ENCODE measurements around the gene PTPRN.
"Not testable (repeated sequence)": the region's sequence is repeated elsewhere in the genome, so short reads cannot be mapped to it uniquely, and the experiment has no call there.

Gene PTPRN

GRCh38 chr2:219270055-219270372 is 39.2 kb downstream of the PTPRN start:
- H3K27me3 Mint-ChIP-seq = no peaks in the 10 kb centered on the region
- peaks cover 7% of the 10 kb centered on the region for H3K4me1 Mint-ChIP-seq
- H3K4me3 Mint-ChIP-seq = no peak overlapping the region
- no peak for ATAC-seq
- no peak for DNase-seq
- no peak overlapping the region for H3K27ac Mint-ChIP-seq
- H3K9me3 Mint-ChIP-seq = no peaks in the 10 kb centered on the region

GRCh38 chr2:219269362-219270054 is 39.7 kb downstream of the PTPRN start:
- Mint-ChIP-seq H3K4me3 (no peak overlapping the region), H3K4me1 (peaks cover 7% of the 10 kb centered on the region), H3K27me3 (no peaks in the 10 kb centered on the region), H3K9me3 (no peaks in the 10 kb centered on the region), H3K27ac (no peak overlapping the region)
- ATAC-seq (no peak), DNase-seq (no peak)

DNA sequence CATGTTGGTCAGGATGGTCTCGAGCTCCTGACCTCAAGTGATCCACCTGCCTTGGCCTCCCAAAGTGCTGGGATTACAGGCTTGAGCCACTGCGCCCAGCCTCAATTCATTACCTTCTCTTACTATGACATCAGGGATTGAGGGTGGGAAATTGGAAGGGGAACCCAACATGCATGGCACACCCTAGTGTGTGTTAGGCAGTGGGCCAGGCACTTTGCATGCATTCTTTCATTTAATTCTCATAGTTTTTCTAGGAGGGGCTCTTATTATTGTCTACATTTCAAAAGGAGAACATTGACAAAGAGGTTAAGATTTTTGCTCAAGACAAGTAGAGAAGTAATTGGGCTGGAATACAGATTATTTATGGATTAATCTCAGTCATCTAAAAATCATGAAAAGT is 40.9 kb downstream of the PTPRN start:
- no peaks in the 10 kb centered on the region for H3K9me3 Mint-ChIP-seq
- H3K27me3 Mint-ChIP-seq = no peaks in the 10 kb centered on the region
- ATAC-seq = no peak
- DNase-seq = no peak
- no peaks in the 10 kb centered on the region for H3K4me1 Mint-ChIP-seq
- no peak overlapping the region for H3K4me3 Mint-ChIP-seq
- peak overlapping the region in 1 of 2 donors; percentile 46 for H3K27ac Mint-ChIP-seq

DNA sequence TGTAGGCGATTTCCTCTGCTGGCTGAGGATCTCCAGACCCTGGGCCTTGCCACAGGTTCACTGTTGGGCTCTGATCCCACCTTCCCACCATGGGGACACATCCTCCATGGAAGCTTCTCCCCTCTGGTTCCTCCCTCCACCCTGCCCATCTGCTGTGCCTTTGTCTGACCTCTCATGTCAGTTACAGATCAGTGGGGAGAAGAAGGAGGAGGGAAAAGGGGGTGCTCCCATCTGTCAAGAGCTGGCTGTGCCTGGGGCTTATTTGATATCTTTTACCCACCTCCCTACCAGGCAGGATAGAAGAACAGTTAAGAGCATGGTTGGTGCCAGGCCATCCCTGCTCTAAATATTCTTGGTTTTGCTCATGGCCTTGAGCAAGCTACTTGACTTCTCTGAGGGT is 42.3 kb downstream of the PTPRN start:
- H3K27ac Mint-ChIP-seq = no peak overlapping the region

DNA sequence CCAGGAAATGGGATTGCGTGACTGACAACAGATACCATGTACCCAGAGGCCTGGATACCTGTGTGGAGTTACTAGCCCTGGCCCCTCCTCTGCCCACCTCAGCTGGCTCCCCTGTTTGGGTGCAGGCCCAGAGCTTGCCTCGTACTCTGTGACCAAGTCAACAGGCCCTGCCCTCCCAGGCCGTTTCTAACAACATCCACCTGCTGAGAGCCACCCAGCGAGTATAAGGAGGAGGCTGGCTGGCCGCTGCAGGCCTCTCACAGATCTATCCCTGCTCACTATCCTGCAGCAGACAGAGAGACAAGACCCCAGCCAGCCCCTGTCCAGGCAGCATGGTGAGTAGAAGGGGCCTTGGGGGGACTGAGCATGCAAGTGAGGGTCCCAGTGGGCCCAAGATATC is 43.0 kb downstream of the PTPRN start:
- H3K27ac Mint-ChIP-seq = peak overlapping the region in 1 of 2 donors; percentile 22
- peaks cover 8% of the 10 kb centered on the region for H3K4me1 Mint-ChIP-seq
- H3K4me3 Mint-ChIP-seq = no peak overlapping the region
- H3K27me3 Mint-ChIP-seq = no peaks in the 10 kb centered on the region
- ATAC-seq (no peak), DNase-seq (no peak)
- no peaks in the 10 kb centered on the region for H3K9me3 Mint-ChIP-seq

More for the DNA sequence above, 42.3 kb downstream of the PTPRN start:
- ATAC-seq (no peak), DNase-seq (no peak)
- no peak overlapping the region for H3K4me3 Mint-ChIP-seq
- H3K4me1 Mint-ChIP-seq = peaks cover 2% of the 10 kb centered on the region
- H3K27me3 Mint-ChIP-seq = no peaks in the 10 kb centered on the region
- H3K9me3 Mint-ChIP-seq = no peaks in the 10 kb centered on the region

- Mint-ChIP-seq H3K27ac (peak overlapping the region in 1 of 2 donors; percentile 64), H3K27me3 (no peaks in the 10 kb centered on the region), H3K4me3 (no peak overlapping the region), H3K9me3 (no peaks in the 10 kb centered on the region), H3K4me1 (peaks cover 21% of the 10 kb centered on the region)
- ATAC-seq (peak; percentile 43), DNase-seq (no peak)
These were observed 48.0 kb downstream of the PTPRN start for GRCh38 chr2:219261024-219261855.

DNA sequence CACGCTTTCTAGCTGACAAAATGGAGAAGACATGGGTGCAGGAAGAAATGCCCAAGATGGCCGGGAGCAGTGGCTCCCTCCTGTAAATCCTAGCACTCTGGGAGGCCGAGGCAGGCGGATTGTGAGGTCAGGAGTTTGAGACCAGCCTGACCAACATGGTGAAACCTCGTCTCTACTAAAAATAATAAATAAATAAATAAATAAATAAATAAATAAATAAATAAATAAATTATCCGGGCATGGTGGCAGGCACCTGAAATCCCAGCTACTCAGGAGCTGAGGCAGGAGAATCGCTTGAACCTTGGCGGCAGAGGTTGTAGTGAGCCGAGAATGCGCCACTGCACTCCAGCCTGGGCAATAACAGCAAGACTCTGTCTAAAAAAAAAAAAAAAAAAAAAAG is 50.3 kb downstream of the PTPRN start:
- not testable (repeated sequence) for H3K4me3 Mint-ChIP-seq, H3K27ac Mint-ChIP-seq, H3K27me3 Mint-ChIP-seq, H3K9me3 Mint-ChIP-seq, ATAC-seq, DNase-seq
- H3K4me1 Mint-ChIP-seq = peaks cover 37% of the 10 kb centered on the region

GRCh38 chr2:219254590-219255201 is 54.5 kb downstream of the PTPRN start:
- H3K27ac Mint-ChIP-seq = peak overlapping the region; percentile 93 to 95
- H3K27me3 Mint-ChIP-seq = no peaks in the 10 kb centered on the region
- no peaks in the 10 kb centered on the region for H3K9me3 Mint-ChIP-seq
- DNase-seq = peak in 1 of 2 donors; percentile 57
- peaks cover 52% of the 10 kb centered on the region for H3K4me1 Mint-ChIP-seq
- peak; percentile 56 for ATAC-seq
- H3K4me3 Mint-ChIP-seq = peak overlapping the region; percentile 71 to 84

DNA sequence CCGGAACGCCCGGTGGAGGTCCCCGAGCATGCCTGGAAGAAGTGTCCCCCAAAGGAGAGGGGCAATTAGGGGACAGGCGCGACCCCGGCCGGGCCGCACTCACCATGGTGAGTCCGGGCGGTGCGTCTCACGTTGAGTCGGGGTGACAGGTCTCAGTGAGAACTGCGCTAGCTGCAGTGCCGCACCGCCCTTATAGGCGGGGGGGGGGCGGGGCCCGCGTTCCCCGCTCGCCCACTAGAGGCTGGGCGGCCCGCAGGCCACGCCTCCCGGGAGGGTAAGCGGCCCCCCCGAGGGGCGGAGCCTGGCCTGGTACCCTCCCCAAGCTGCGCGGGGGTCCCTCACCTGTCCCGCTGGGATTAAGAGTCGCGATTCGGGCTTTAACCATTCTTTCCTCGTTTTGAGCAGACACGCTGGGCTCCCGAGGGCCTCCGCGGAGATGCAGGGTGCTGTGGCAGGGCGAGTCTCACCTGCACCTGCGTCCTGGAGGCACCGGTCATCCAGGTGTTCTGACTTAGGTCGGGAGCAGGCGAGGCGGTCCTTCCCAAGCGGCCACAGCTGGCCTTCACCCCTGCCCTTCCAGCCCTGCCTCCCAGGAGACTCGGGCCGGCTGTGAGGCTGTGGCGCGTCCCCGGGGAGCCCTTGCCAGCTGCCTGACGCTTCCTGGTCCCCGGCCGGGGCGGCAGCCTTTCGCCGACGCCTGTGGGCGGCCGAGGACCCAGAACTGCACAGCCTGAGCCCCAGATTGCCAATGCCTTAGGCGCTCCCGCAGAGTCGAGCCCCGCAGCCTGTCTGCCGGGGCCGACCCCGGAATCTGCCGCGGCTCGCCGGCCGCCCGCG is 55.2 kb downstream of the PTPRN start, which contains the start of gene TUBA4A:
Gene TUBA4A, minus strand, starts transcription at position 166 of the 837 bp plus-strand sequence. Its CDS starts 60 bp downstream, at position 106.
- Mint-ChIP-seq H3K4me3 (peak within 1 kb of the TSS; percentile 71 to 84), H3K27ac (peak within 1 kb of the TSS; percentile 95 to 97), H3K27me3 (no peaks in the 10 kb centered on the region), H3K9me3 (no peaks in the 10 kb centered on the region), H3K4me1 (peaks cover 59% of the 10 kb centered on the region)
- DNase-seq = peak; percentile 89 to 90
- ATAC-seq = peak; percentile 80

GRCh38 chr2:219252900-219253752 is 56.1 kb downstream of the PTPRN start, which contains the start of gene TUBA4B:
TSS of gene TUBA4B (plus strand) at chr2:219253243. CDS start at chr2:219253408, 165 bp downstream.
- ATAC-seq = peak; percentile 50
- H3K27ac Mint-ChIP-seq = peak within 1 kb of the TSS; percentile 95 to 97
- H3K4me1 Mint-ChIP-seq = peaks cover 67% of the 10 kb centered on the region
- DNase-seq = peak; percentile 41 to 65
- no peaks in the 10 kb centered on the region for H3K27me3 Mint-ChIP-seq
- no peaks in the 10 kb centered on the region for H3K9me3 Mint-ChIP-seq
- peak within 1 kb of the TSS; percentile 71 to 84 for H3K4me3 Mint-ChIP-seq

GRCh38 chr2:219252570-219252899 is 56.7 kb downstream of the PTPRN start:
- ATAC-seq (peak; percentile 0), DNase-seq (no peak)
- H3K4me3 Mint-ChIP-seq = peak overlapping the region; percentile 71 to 84
- H3K27me3 Mint-ChIP-seq = no peaks in the 10 kb centered on the region
- no peaks in the 10 kb centered on the region for H3K9me3 Mint-ChIP-seq
- H3K4me1 Mint-ChIP-seq = peaks cover 73% of the 10 kb centered on the region
- H3K27ac Mint-ChIP-seq = peak overlapping the region; percentile 95 to 97

DNA sequence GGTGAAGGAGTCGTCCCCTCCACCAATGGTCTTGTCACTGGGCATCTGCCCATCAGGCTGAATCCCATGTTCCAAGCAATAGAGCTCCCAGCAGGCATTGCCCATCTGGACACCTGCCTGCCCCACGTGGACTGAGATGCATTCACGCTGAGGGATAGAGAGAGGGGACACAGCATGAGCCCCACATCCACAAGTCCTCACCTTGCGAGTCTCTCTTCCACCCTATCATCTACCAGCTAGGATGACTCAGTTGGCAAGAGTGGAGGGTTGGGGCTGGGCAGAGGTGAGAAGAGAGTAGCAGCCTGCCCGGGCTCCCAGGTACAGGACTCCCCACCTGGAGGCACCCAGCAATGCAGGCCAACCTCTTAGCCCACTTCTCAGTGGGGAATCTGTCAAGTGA is 57.1 kb downstream of the PTPRN start:
- Mint-ChIP-seq H3K9me3 (no peaks in the 10 kb centered on the region), H3K4me1 (peaks cover 78% of the 10 kb centered on the region), H3K27me3 (no peaks in the 10 kb centered on the region), H3K4me3 (peak overlapping the region; percentile 71 to 84), H3K27ac (peak overlapping the region in 1 of 2 donors; percentile 8)
- peak; percentile 3 for ATAC-seq
- peak; percentile 27 to 52 for DNase-seq

GRCh38 chr2:219251656-219252055 is 57.5 kb downstream of the PTPRN start:
- DNase-seq (no peak), ATAC-seq (no peak)
- Mint-ChIP-seq H3K4me3 (peak overlapping the region; percentile 71 to 84), H3K27me3 (no peaks in the 10 kb centered on the region), H3K9me3 (no peaks in the 10 kb centered on the region), H3K27ac (peak overlapping the region in 1 of 2 donors; percentile 8), H3K4me1 (peaks cover 82% of the 10 kb centered on the region)

GRCh38 chr2:219250049-219250781 is 59.0 kb downstream of the PTPRN start:
- Mint-ChIP-seq H3K27me3 (no peaks in the 10 kb centered on the region), H3K4me1 (peaks cover 78% of the 10 kb centered on the region), H3K4me3 (peak overlapping the region; percentile 76 to 82), H3K27ac (no peak overlapping the region), H3K9me3 (no peaks in the 10 kb centered on the region)
- no peak for ATAC-seq
- DNase-seq = no peak

Measured in stimulated activated naive CD8-positive, alpha-beta T cell treated with anti-CD3 and anti-CD28 coated beads, Interleukin-15, amount 100 ng/mL, for 72 hours (primary cell).